ENCODE measurements around the gene ADAMTS7. TPM values are rescaled to one million over a fixed set of nuclear protein-coding genes. Genes with fewer than 3 reads are reported as not detected.
"Not testable (repeated sequence)": the region's sequence is repeated elsewhere in the genome, so short reads cannot be mapped to it uniquely, and the experiment has no call there.

Gene ADAMTS7
- total RNA-seq, 4 donors from 2014 or later = 0.95 to 4.8 (median 1.7) TPM

GRCh38 chr15:78788016-78788660 is 23.1 kb downstream of the ADAMTS7 start:
- intact Hi-C loops (cut with DNase I; ENCODE audit: low total_unique reads) = no loop called here

GRCh38 chr15:78782402-78782801 is 28.9 kb downstream of the ADAMTS7 start:
- 80% methylated on average over 2 of the region's 2 CpGs; no CpG with 5 or more reads in 1 of the 2 donors for WGBS, 2 donors (ENCODE audit: low coverage in 1 of 2)
- H3K9me3 ChIP-seq; intact Hi-C loops (cut with DNase I; ENCODE audit: low total_unique reads): not testable (repeated sequence)

More at GRCh38 chr15:78788016-78788660, 23.1 kb downstream of the ADAMTS7 start:
- 92% methylated on average over 14 of the region's 14 CpGs; no CpG with 5 or more reads in 1 of the 2 donors for WGBS, 2 donors (ENCODE audit: low coverage in 1 of 2)
- Histone ChIP-seq H3K9me3 (no peaks in the 10 kb centered on the region), H3K4me3 (no peak overlapping the region), H3K27me3 (no peaks in the 10 kb centered on the region), H3K27ac (no peak overlapping the region), H3K36me3 (no peaks in the 10 kb centered on the region), H3K4me1 (no peaks in the 10 kb centered on the region)
- in situ Hi-C loops (cut with MboI; ENCODE audit: low pct_ligation_motif_present in 1 of 4, low pct_unique_long_range_greater_than_20kb in 1 of 4, low sequenced_read_pairs in 3 of 4) = no loop called here
- no peak for DNase-seq
- TF ChIP-seq CTCF (IDR thresholded peaks at IDR 0.05) = no peak
- TF ChIP-seq EP300 (IDR thresholded peaks at IDR 0.05; ENCODE audit: low read depth) = no peak
- no peak for TF ChIP-seq POLR2A (IDR thresholded peaks at IDR 0.05)
- TF ChIP-seq POLR2AphosphoS5 (IDR thresholded peaks at IDR 0.05) = no peak

GRCh38 chr15:78781381-78781780 is 29.9 kb downstream of the ADAMTS7 start:
- in situ Hi-C loops (cut with MboI; ENCODE audit: low pct_ligation_motif_present in 1 of 4, low pct_unique_long_range_greater_than_20kb in 1 of 4, low sequenced_read_pairs in 3 of 4); H3K36me3 ChIP-seq; H3K9me3 ChIP-seq; H3K4me1 ChIP-seq; intact Hi-C loops (cut with DNase I; ENCODE audit: low total_unique reads); DNase-seq; H3K27me3 ChIP-seq; H3K27ac ChIP-seq; H3K4me3 ChIP-seq: not testable (repeated sequence)
- 83% methylated on average over 4 of the region's 4 CpGs; no CpG with 5 or more reads in 1 of the 2 donors for WGBS, 2 donors (ENCODE audit: low coverage in 1 of 2)

More at GRCh38 chr15:78782402-78782801, 28.9 kb downstream of the ADAMTS7 start:
- H3K27ac ChIP-seq; H3K4me1 ChIP-seq; H3K4me3 ChIP-seq; in situ Hi-C loops (cut with MboI; ENCODE audit: low pct_ligation_motif_present in 1 of 4, low pct_unique_long_range_greater_than_20kb in 1 of 4, low sequenced_read_pairs in 3 of 4); H3K36me3 ChIP-seq; DNase-seq; H3K27me3 ChIP-seq: not testable (repeated sequence)

GRCh38 chr15:78779975-78780374 is 31.3 kb downstream of the ADAMTS7 start:
- DNase-seq; H3K27me3 ChIP-seq; H3K27ac ChIP-seq; H3K4me3 ChIP-seq; H3K36me3 ChIP-seq; in situ Hi-C loops (cut with MboI; ENCODE audit: low pct_ligation_motif_present in 1 of 4, low pct_unique_long_range_greater_than_20kb in 1 of 4, low sequenced_read_pairs in 3 of 4); H3K9me3 ChIP-seq; H3K4me1 ChIP-seq: not testable (repeated sequence)
- intact Hi-C loops (cut with DNase I; ENCODE audit: low total_unique reads) = loop anchor here (10.0 kb wide), 1 partner anchor 805 kb away; no protein-coding TSS in a partner anchor
- WGBS, 2 donors (ENCODE audit: low coverage in 1 of 2) = no CpG with 5 or more reads among the region's 9 CpGs

- H3K27ac ChIP-seq; H3K9me3 ChIP-seq; H3K4me3 ChIP-seq; in situ Hi-C loops (cut with MboI; ENCODE audit: low pct_ligation_motif_present in 1 of 4, low pct_unique_long_range_greater_than_20kb in 1 of 4, low sequenced_read_pairs in 3 of 4); H3K4me1 ChIP-seq; H3K27me3 ChIP-seq; H3K36me3 ChIP-seq; DNase-seq: not testable (repeated sequence)
- 82% methylated on average over 10 of the region's 11 CpGs; no CpG with 5 or more reads in 1 of the 2 donors for WGBS, 2 donors (ENCODE audit: low coverage in 1 of 2)
- intact Hi-C loops (cut with DNase I; ENCODE audit: low total_unique reads) = loop anchor here (10.0 kb wide), 1 partner anchor 804 kb away; no protein-coding TSS in a partner anchor
These were observed 32.0 kb downstream of the ADAMTS7 start for GRCh38 chr15:78779176-78779785.

GRCh38 chr15:78778422-78778821 is 32.8 kb downstream of the ADAMTS7 start:
- no peaks in the 10 kb centered on the region for H3K36me3 ChIP-seq
- intact Hi-C loops (cut with DNase I; ENCODE audit: low total_unique reads) (loop anchor here (10.0 kb wide), 1 partner anchor 804 kb away; no protein-coding TSS in a partner anchor), in situ Hi-C loops (cut with MboI; ENCODE audit: low pct_ligation_motif_present in 1 of 4, low pct_unique_long_range_greater_than_20kb in 1 of 4, low sequenced_read_pairs in 3 of 4) (no loop called here)
- no peak overlapping the region for H3K4me3 ChIP-seq
- H3K27ac ChIP-seq = no peak overlapping the region
- H3K4me1 ChIP-seq = peaks cover 0 to 3% (median 0%) of the 10 kb centered on the region in 4 donors
- TF ChIP-seq CTCF (IDR thresholded peaks at IDR 0.05) (no peak), POLR2A (IDR thresholded peaks at IDR 0.05) (no peak), EP300 (IDR thresholded peaks at IDR 0.05; ENCODE audit: low read depth) (no peak), POLR2AphosphoS5 (IDR thresholded peaks at IDR 0.05) (no peak)
- no peak for DNase-seq
- no peaks in the 10 kb centered on the region for H3K9me3 ChIP-seq
- no peaks in the 10 kb centered on the region for H3K27me3 ChIP-seq
- WGBS, 2 donors (ENCODE audit: low coverage in 1 of 2) = 81% methylated on average over 5 of the region's 5 CpGs; no CpG with 5 or more reads in 1 of the 2 donors

- H3K27me3 ChIP-seq; H3K27ac ChIP-seq; in situ Hi-C loops (cut with MboI; ENCODE audit: low pct_ligation_motif_present in 1 of 4, low pct_unique_long_range_greater_than_20kb in 1 of 4, low sequenced_read_pairs in 3 of 4); H3K4me3 ChIP-seq; H3K9me3 ChIP-seq; H3K4me1 ChIP-seq; H3K36me3 ChIP-seq; DNase-seq: not testable (repeated sequence)
- 74% methylated on average over 12 of the region's 12 CpGs; no CpG with 5 or more reads in 1 of the 2 donors for WGBS, 2 donors (ENCODE audit: low coverage in 1 of 2)
- intact Hi-C loops (cut with DNase I; ENCODE audit: low total_unique reads) = loop anchor here (10.0 kb wide), 1 partner anchor 803 kb away; no protein-coding TSS in a partner anchor
These were observed 33.3 kb downstream of the ADAMTS7 start for GRCh38 chr15:78777953-78778345.

- H3K27me3 ChIP-seq; DNase-seq; in situ Hi-C loops (cut with MboI; ENCODE audit: low pct_ligation_motif_present in 1 of 4, low pct_unique_long_range_greater_than_20kb in 1 of 4, low sequenced_read_pairs in 3 of 4); H3K36me3 ChIP-seq; H3K9me3 ChIP-seq; H3K4me1 ChIP-seq; H3K4me3 ChIP-seq; H3K27ac ChIP-seq: not testable (repeated sequence)
- WGBS, 2 donors (ENCODE audit: low coverage in 1 of 2) = 85% methylated on average over 23 of the region's 26 CpGs; no CpG with 5 or more reads in 1 of the 2 donors
- intact Hi-C loops (cut with DNase I; ENCODE audit: low total_unique reads) = loop anchor here (10.0 kb wide), 1 partner anchor 803 kb away; no protein-coding TSS in a partner anchor
These were observed 33.8 kb downstream of the ADAMTS7 start for GRCh38 chr15:78777290-78777952.
